ENCODE results near the gene TMEM150B.

TMEM150B gene

DNA sequence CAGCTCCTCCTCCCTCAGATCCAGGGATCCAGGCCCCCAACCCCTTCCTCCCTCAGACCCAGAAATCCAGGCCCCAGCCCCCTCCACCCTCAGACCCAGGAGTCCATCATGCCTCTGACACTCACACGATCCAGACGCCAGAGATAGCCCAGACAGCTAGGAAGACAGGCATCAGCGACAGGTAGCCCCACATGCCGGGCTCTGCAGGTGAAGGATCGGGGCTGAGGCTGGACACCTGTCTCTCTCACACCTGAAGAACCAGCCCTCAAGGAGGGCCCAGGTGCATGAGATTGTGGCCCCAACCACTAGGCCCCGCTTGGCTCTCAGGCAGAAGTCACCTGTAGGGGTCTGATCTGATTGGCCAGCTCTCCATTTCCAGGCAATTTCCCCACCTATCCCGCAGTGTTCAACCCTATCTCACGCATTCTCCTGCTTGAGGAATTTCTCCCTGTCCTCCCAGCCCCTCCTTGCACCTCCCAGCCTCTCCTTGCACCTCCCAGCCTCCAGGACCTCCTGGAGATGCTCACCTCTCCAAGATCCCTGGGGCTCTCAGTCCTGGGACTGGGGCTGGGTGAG lies 4.2 kb downstream of the TMEM150B start:
- TF ChIP-seq, protein P1, sequence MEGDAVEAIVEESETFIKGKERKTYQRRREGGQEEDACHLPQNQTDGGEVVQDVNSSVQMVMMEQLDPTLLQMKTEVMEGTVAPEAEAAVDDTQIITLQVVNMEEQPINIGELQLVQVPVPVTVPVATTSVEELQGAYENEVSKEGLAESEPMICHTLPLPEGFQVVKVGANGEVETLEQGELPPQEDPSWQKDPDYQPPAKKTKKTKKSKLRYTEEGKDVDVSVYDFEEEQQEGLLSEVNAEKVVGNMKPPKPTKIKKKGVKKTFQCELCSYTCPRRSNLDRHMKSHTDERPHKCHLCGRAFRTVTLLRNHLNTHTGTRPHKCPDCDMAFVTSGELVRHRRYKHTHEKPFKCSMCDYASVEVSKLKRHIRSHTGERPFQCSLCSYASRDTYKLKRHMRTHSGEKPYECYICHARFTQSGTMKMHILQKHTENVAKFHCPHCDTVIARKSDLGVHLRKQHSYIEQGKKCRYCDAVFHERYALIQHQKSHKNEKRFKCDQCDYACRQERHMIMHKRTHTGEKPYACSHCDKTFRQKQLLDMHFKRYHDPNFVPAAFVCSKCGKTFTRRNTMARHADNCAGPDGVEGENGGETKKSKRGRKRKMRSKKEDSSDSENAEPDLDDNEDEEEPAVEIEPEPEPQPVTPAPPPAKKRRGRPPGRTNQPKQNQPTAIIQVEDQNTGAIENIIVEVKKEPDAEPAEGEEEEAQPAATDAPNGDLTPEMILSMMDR (IDR thresholded peaks at IDR 0.05) = no peak
- DNase-seq = no peak
- Mint-ChIP-seq H3K36me3 (ENCODE audit: low read depth) (no peaks in the 10 kb centered on the region), H3K9me3 (no peaks in the 10 kb centered on the region), H3K27me3 (ENCODE audit: low read depth, poor library complexity) (peaks cover 15% of the 10 kb centered on the region), H3K4me1 (peaks cover 32% of the 10 kb centered on the region), H3K27ac (no peak overlapping the region), H3K4me3 (no peak overlapping the region)

DNA sequence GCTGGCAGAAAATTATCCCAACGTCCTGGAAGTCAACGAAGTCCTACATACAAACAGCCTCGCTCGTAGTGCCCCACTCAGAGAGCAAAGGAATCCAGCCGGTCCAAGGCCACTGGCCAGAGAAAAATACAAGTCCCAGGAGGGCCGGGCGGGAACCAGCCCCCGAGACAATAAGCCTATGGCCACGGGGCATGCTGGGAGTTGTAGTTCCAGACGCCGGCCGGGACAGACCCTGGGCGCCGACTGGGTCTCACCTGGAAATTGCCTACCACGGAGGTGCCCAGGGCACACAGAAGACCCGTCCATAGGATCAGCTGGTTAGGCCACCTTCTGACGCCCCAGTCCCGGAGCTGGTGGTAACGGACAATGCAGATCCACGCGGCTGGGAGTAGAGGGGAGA lies 5.4 kb downstream of the TMEM150B start:
- Mint-ChIP-seq H3K27me3 (ENCODE audit: low read depth, poor library complexity) (peaks cover 15% of the 10 kb centered on the region), H3K9me3 (no peaks in the 10 kb centered on the region), H3K4me3 (peak overlapping the region; percentile 79), H3K27ac (no peak overlapping the region), H3K4me1 (peaks cover 31% of the 10 kb centered on the region), H3K36me3 (ENCODE audit: low read depth) (no peaks in the 10 kb centered on the region)
- TF ChIP-seq, protein P1 (IDR thresholded peaks at IDR 0.05) = no peak
- DNase-seq = peak; percentile 81

DNA sequence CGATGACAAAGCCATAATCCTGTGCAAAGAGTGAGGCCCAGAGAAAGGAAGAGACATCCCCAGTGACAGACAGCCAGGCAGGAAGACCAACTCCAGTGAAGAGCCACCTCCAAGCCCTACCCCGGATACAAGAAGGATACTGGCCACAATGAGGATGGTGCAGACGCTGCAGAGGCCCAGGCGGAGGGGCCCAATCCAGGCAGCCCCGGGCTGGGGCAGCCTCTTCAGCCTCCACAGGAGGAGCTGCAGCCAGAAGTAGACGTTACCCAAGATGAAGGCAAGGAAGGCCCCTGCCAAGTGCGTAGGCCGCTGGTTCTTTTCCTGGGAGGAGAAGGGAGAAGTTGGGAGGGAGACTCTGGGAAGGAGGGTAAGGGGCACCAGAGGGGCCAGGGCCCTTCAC lies 8.5 kb downstream of the TMEM150B start:
- DNase-seq = no peak
- peaks cover 7% of the 10 kb centered on the region for H3K27me3 Mint-ChIP-seq (ENCODE audit: low read depth, poor library complexity)
- H3K36me3 Mint-ChIP-seq (ENCODE audit: low read depth) = peaks cover 7% of the 10 kb centered on the region
- H3K27ac Mint-ChIP-seq = no peak overlapping the region
- TF ChIP-seq, protein P1 (IDR thresholded peaks at IDR 0.05) = no peak
- H3K4me3 Mint-ChIP-seq = no peak overlapping the region
- no peaks in the 10 kb centered on the region for H3K9me3 Mint-ChIP-seq
- H3K4me1 Mint-ChIP-seq = peaks cover 33% of the 10 kb centered on the region

DNA sequence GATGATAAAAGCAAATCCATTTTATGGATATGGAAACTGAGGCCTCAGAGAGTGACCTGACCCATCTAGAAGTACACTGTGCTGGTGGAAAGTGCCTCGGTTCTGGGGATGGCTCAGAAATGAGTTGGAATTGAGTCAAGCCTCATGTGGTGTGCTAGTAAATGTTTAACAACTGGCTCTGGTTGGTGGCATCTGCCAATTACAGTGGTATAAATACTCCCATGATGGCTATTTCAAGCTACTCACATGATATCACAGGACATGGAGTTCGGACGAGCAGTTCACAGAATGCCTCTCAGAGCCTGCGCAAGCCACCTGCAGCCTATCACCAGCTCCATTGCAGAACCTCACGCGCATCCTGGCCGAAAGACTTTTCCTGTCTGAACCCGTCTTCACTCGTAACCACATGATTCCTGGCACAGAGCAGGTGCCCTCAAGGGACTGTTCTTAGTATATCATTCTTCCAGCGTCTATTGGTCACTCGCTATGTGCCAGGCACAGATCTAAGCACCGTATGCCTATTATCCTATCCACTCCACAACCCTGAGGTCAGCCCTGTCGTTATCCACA lies 9.1 kb downstream of the TMEM150B start:
- DNase-seq = no peak
- Mint-ChIP-seq H3K9me3 (no peaks in the 10 kb centered on the region), H3K27me3 (ENCODE audit: low read depth, poor library complexity) (peaks cover 7% of the 10 kb centered on the region), H3K4me1 (peaks cover 33% of the 10 kb centered on the region), H3K4me3 (no peak overlapping the region), H3K36me3 (ENCODE audit: low read depth) (peaks cover 7% of the 10 kb centered on the region), H3K27ac (no peak overlapping the region)
- TF ChIP-seq, protein P1 (IDR thresholded peaks at IDR 0.05) = no peak

DNA sequence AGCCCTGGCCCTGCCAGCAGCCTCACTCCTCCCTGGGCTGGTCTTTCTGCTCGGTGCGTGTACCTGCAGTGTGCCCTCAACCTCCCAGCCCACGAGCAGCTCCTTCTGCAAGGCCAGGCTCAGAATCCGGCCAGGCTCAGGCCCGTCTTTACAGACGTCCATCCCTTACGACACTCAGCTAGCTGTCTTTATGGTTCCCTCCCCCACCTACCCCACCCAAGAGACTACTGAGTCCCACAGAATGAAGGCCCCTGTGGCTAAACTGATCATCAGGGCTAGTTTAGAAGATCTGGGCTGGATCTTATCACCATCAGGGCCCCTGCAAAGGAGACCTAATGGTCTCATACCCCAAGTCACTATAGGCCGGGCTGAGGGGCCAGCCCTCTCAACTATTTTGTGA lies 10.7 kb downstream of the TMEM150B start:
- H3K27me3 Mint-ChIP-seq (ENCODE audit: low read depth, poor library complexity) = peaks cover 3% of the 10 kb centered on the region
- H3K27ac Mint-ChIP-seq = peak overlapping the region; percentile 92
- no peaks in the 10 kb centered on the region for H3K9me3 Mint-ChIP-seq
- H3K4me3 Mint-ChIP-seq = no peak overlapping the region
- peaks cover 26% of the 10 kb centered on the region for H3K4me1 Mint-ChIP-seq
- DNase-seq = no peak
- H3K36me3 Mint-ChIP-seq (ENCODE audit: low read depth) = peaks cover 16% of the 10 kb centered on the region
- TF ChIP-seq, protein P1 (IDR thresholded peaks at IDR 0.05) = no peak
